Measurements from ENCODE around the gene PDE3B.

PDE3B gene

GRCh38 chr11:14842002-14842401 is 198.4 kb downstream of the PDE3B start:
- no peak for DNase-seq (ENCODE audit: low read depth)
- H3K4me3 ChIP-seq (ENCODE audit: low read depth, low read length) = no peak overlapping the region
- no peak for TF ChIP-seq CTCF (IDR thresholded peaks at IDR 0.05; ENCODE audit: low read depth, low read length, missing control alignments)

GRCh38 chr11:14852571-14853177 is 209.1 kb downstream of the PDE3B start:
- DNase-seq (ENCODE audit: low read depth) = no peak
- no peak for TF ChIP-seq CTCF (IDR thresholded peaks at IDR 0.05; ENCODE audit: low read depth, low read length, missing control alignments)
- H3K4me3 ChIP-seq (ENCODE audit: low read depth, low read length) = no peak overlapping the region

DNA sequence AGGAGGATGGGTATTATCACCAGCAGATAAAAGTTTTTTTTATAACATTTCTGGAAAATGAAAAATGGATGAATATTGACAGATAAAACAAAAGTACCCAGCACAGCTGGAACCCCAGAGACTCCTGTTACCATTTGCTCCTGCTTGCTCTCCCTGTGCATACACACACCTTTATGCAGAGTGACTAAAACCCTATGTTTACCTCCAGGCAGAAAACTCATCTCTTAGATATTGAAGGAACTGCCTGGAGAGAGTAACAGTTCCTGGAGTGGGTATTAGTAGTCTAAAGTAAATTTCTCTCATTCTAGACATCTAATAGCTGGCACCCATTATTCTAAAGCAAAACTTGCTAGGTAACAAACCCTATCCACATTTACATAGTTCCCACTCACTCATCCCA is 210.5 kb downstream of the PDE3B start:
- no peak overlapping the region for H3K4me3 ChIP-seq (ENCODE audit: low read depth, low read length)
- no peak for DNase-seq (ENCODE audit: low read depth)
- TF ChIP-seq CTCF (IDR thresholded peaks at IDR 0.05; ENCODE audit: low read depth, low read length, missing control alignments) = no peak

GRCh38 chr11:14855890-14856289 is 212.3 kb downstream of the PDE3B start:
- no peak for DNase-seq (ENCODE audit: low read depth)
- TF ChIP-seq CTCF (IDR thresholded peaks at IDR 0.05; ENCODE audit: low read depth, low read length, missing control alignments) = no peak
- H3K4me3 ChIP-seq (ENCODE audit: low read depth, low read length) = no peak overlapping the region

GRCh38 chr11:14857621-14858020 is 214.0 kb downstream of the PDE3B start:
- no peak for TF ChIP-seq CTCF (IDR thresholded peaks at IDR 0.05; ENCODE audit: low read depth, low read length, missing control alignments)
- no peak for DNase-seq (ENCODE audit: low read depth)
- H3K4me3 ChIP-seq (ENCODE audit: low read depth, low read length) = no peak overlapping the region

DNA sequence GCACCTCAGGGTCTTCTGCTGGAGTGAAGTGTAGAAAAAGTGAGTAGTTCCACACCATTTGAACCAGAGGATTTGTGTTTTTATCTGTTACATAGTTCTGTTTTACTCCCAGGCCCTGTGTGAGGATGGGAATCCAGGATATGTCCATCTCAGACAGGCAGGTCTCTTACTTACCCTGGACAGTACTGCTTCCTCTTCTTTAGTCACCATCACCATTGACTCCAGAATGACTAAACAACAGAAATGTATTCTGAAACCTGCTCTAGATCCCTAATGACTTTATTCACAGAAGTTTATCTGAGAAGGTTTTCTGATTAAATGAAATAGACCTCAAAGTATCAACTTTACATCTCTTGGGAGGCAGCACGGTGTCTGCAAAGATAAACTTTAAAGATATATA is 214.8 kb downstream of the PDE3B start:
- TF ChIP-seq CTCF (IDR thresholded peaks at IDR 0.05; ENCODE audit: low read depth, low read length, missing control alignments) = no peak
- DNase-seq (ENCODE audit: low read depth) = no peak
- no peak overlapping the region for H3K4me3 ChIP-seq (ENCODE audit: low read depth, low read length)

- H3K4me3 ChIP-seq (ENCODE audit: low read depth, low read length) = no peak overlapping the region
- DNase-seq (ENCODE audit: low read depth) = no peak
- no peak for TF ChIP-seq CTCF (IDR thresholded peaks at IDR 0.05; ENCODE audit: low read depth, low read length, missing control alignments)
Measured at GRCh38 chr11:14860511-14860910, 216.9 kb downstream of the PDE3B start.
